NCI-H2029 treated with DMSO at 0.1 percent for 48 hours (cell line): ENCODE data around the gene PSPC1.
A peak's percentile ranks its signal among the peaks of the same experiment; 100 is the strongest.
"Not testable (repeated sequence)": the region's sequence is repeated elsewhere in the genome, so short reads cannot be mapped to it uniquely, and the experiment has no call there.

Experiments used
- DNase-seq: peaks from one replicate; lab custom pipeline; 2025; lab: John Stamatoyannopoulos, UW

Gene PSPC1

DNA sequence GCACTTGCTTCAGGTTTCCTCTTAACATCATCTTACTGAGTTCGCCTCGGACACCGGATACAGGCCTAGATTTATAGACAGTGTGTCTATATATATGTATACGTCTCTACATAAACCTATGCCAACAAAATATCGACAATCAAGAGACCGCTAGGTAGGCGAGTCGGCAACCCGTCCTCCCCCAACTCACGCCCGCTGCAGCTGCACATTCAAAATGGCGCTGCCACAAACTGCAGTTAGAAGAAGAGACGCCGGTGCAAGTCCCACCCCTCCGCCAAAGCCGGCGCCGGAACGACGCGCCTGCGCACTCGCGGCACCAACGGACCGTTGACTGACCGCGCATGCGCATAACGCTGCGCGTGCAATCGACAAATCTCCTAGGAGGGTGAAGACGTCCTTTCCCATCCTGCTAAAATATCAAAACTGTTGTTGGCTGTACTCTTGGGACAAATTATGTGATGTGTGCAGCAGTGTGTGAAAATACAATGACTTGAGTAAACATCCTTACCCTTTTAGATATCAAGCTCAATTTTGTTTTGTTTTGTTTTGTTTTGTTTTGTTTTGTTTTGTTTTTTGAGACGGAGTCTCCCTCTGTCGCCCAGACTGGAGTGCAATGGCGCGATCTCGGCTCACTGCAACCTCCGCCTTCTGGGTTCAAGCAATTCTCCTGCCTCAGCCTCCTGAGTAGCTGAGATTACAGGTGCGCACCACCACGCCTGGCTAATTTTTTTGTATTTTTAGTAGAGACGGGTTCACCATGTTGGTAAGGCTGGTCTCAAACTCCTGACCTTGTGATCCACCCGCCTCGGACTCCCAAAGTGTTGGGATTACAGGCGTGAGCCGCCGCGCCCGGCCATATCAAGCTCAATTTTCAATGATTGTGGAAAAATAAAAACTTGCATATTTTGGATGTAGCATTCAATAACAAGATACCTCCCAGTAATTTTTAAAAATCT is at the start of gene PSPC1:
TSS of gene PSPC1 (minus strand) at position 219 of the 956 bp plus-strand sequence. CDS start at position 31, 188 bp downstream.
- DNase-seq: peak; percentile 46

DNA sequence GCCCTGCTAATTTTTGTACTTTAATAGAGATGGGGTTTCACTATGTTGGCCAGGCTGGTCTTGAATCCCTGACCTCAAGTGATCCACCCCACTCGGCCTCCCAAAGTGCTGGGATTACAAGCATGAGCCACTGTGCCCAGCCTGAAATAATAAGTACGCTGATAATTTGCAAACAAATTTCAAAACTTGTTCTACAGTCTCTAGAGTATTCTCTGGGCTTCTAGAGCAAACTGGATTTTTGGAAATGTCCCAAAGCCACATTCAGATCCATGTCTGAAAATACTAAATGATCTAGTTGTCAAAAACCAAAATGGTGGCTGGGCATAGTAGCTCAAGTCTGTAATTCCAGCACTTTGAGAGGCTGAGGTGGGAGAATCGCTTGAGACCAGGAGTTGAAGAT is 39.9 kb upstream of the PSPC1 start:
- no peak for DNase-seq

DNA sequence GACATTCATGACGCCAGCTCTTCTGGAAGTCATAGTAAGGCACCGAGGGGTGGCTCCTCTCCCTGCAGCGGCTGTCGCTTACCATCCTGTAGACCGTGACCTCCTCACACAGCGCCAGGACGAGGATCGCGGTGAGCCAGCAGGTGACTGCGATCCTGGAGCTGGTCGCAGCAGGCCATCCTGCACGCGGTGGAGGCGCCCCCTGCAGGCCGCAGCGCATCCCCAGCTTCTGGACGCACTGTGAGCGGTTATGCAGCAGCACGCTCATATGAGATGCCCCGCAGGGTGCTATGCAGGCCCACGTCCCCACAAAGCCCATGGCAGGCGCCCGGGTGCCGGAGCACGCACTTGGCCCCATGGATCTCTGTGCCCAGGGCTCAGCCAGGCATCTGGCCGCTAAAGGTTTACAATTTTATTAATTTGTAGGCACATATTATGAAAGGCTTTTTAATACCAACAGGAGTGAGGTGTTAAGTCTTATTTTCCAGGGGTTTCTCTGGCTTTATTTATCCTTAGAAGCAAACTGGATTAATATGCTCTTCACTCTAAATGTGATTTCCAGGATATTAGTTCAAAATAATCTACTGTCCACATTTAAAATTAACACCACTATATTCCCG is 35.6 kb upstream of the PSPC1 start:
- no peak for DNase-seq

- no peak for DNase-seq
These were observed 34.9 kb upstream of the PSPC1 start for GRCh38 chr13:19817510-19818158.

DNA sequence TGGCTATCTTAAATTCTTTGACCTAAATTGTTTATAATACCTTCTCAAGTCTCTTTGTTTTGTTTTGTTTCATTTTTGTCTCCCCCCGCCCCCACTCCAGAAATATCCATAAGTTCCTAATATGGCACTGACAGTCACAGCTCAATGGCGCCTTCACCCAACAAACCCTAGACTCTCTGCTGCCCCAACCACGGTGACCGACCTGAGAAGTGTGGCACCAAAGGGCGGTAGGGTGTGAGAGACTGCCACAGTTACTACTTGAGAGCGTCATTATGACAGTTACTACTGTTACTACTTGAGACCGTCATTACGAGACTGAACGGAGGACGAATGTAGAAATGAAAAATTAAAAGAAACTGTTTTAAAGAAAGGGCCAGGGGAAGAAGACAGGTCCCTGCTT is 34.4 kb upstream of the PSPC1 start:
- DNase-seq: no peak

GRCh38 chr13:19815842-19816241 is 33.1 kb upstream of the PSPC1 start:
- not testable (repeated sequence) for DNase-seq

- no peak for DNase-seq
These were observed 28.5 kb upstream of the PSPC1 start for GRCh38 chr13:19810996-19811881.

DNA sequence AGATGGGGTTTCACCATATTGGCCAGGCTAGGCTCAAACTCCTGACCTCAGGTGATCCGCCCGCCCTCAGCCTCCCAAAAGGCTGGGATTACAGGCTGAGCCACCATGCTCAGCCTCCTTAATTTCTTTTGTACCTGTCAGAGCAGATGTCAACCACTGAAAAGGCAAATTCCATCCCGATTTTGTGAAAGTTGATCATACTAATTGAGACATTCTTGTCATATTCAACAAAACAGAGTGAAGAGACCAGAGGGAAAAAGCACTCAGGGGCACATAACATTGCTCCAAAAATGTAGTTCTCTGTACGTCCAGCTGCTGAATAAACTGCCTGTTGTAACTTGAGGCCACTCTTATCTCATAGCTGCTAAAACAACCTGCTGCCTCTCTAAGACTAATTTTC is 27.4 kb upstream of the PSPC1 start:
- DNase-seq: no peak

- DNase-seq: no peak
These were observed 23.0 kb upstream of the PSPC1 start for GRCh38 chr13:19805765-19806164.

- no peak for DNase-seq
These were observed 13.2 kb upstream of the PSPC1 start for GRCh38 chr13:19795956-19796355.

- no peak for DNase-seq
These were observed 11.9 kb upstream of the PSPC1 start for GRCh38 chr13:19794631-19795030.

GRCh38 chr13:19791953-19792537 is 9.3 kb upstream of the PSPC1 start:
- no peak for DNase-seq

DNA sequence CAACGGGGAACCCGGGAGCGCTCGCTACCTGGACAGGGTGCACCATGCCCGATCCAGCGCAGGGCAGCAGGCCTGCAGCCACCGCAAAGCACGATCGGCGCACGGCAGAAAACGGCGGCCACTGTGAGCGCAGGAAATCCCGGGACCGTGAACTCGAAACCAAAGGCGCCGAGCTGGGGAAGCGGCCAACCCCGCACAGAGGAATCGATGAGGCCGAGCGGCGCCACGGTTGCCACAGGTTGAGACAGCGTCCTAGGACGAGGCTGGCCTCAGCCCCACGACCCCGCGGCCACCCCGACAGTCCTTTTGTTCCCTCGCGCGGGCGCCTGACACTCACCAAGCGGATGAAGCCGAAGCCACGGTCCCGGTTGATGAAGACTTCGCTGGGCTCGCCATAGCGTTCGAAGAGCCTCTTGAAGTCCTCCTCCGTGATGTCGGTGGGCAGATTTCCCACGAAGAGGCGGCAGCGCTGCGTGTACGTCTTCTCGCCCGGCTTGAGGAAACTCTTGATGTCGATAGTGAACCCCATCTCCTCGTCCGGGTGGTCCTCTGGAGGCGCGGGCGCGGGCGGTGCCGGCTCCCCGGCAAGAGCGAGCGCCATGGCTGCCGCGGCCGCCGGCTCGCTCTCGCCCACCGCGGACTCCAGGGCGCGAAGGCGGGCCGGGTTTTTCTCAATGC is 557 bp downstream of the PSPC1 start:
- no peak for DNase-seq

- DNase-seq: no peak
These were observed 1.2 kb downstream of the PSPC1 start for GRCh38 chr13:19781526-19781925.

- DNase-seq: not testable (repeated sequence)
These were observed 1.9 kb downstream of the PSPC1 start for GRCh38 chr13:19780753-19781418.

DNA sequence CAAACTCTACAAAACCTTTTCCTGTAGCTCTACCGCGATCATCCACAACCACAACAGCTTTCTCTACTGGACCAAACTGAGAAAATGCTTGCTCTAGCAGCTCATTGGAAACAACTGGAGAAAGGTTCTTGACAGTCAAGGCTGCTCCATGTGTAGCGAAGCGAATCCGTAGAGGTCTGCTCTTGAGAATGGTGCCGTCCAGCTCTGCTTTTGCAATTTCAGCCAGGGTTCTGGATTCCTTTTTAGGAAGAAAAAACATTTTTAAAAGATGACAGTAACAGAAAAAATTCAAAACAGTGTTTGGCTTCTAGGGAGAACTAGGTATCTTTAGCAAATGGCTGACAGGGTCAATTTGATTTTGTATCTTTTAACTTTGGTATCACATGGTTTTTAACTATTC is 10.4 kb downstream of the PSPC1 start:
- DNase-seq: no peak

- DNase-seq: no peak
These were observed 12.9 kb downstream of the PSPC1 start for GRCh38 chr13:19769854-19770253.

DNA sequence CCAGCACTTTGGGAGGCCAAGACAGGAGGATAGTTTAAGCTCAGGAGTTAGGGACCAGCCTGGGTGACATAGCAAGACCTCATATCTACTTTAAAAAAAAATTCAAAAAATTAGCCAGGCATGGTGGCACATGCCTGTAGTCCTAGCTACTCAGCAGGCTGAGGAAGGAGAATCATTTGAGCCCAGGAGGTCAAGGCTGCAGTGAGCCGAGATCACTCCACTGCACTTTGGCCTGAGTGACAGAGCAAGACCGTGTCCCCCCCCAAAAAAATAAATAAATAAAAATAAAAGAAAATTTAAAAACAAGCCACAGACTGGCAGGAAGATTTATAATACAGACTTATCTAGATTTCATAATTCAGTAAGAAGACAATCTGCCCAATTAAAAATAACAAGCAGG is 14.8 kb downstream of the PSPC1 start:
- no peak for DNase-seq

- DNase-seq: no peak
These were observed 16.2 kb downstream of the PSPC1 start for GRCh38 chr13:19766591-19766990.

- no peak for DNase-seq
These were observed 18.5 kb downstream of the PSPC1 start for GRCh38 chr13:19764237-19764636.
